Muscle of back (tissue), 11 donors: ENCODE measurements around the gene SLC25A46. TPM values are rescaled to one million over a fixed set of nuclear protein-coding genes. Genes with fewer than 3 reads are reported as not detected.
A peak's percentile ranks its signal among the peaks of the same experiment; 100 is the strongest.
"Not testable (repeated sequence)": the region's sequence is repeated elsewhere in the genome, so short reads cannot be mapped to it uniquely, and the experiment has no call there.

Experiments
- DNase-seq, 3 donors: peaks; one replicate each; pipeline versions ENCODE4 v3.0.0 to v3.0.0-alpha.2; 2013
- polyA plus RNA-seq, 10 donors: library from polyadenylated mRNA; unstranded; fragments of 120-200 nt; gene quantifications; one replicate each; pipeline ENCODE4 v1.2.1, GENCODE V29; 2013; ENCODE audit not compliant: insufficient read length in 10 of 10

Gene SLC25A46
- polyA plus RNA-seq, 10 donors: 31.6 to 50.5 (median 39.0) TPM

DNA sequence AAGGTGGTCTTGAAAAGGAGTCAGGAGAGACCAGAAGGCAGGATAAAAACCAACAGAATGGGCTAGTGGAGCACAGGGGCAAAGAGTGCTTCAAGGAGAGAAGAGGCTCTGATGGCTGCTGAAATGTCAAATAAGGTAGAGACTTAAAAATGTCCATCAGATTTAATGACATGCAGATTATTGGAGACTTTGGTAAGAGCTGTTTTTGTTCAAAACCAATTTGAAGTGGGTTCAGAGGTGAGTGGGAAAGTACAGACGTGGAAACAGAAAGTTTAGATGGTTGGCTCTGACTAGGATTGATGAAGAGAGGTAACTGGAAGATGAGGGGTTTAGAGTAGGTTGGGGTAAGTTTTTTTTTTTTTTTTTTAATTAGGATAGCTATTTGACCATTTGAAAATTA lies 14.1 kb downstream of the SLC25A46 start:
- no peak for DNase-seq

DNA sequence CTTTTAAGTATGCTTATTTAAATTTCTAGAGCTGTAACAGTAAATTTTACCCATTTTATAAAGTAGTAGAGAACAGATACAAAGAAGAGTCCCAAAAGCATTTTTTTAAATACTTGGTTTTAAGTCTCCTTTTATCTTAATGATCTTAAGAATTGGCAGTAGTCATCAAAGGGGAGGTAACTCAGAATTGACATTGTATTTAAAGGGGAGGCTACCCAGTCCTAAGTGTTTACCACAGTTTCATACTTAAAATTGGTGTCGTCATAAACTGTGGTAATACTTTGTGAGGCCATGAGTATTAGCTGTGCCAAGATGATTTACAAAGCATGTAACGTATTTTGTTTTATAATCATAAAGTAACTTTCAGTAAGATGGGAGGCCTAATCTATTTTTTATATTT lies 14.8 kb downstream of the SLC25A46 start:
- no peak for DNase-seq

DNA sequence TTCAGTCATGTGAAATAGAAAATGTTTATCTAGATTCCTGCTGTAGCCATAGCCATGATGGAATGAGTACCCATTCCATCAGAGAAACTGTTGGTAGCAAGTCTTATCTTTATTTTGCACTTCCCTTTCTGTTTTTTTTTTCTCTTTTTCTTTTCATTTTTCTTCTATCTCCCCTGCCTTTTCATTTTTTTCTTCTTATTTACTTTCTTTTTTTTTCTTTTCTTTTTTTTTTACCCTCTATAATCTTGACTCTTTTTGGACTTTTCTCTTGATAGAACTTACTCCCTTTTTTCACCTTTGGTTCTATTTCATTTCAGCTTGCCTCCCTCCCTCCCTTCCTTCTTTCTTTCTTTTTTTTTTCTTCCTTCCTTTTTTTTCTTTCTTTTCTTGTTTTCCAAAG lies 15.4 kb downstream of the SLC25A46 start:
- DNase-seq: no peak

- peak in 2 of 3 donors; percentile 34 to 49 for DNase-seq
Measured at GRCh38 chr5:110757118-110757729, 18.4 kb downstream of the SLC25A46 start.

DNA sequence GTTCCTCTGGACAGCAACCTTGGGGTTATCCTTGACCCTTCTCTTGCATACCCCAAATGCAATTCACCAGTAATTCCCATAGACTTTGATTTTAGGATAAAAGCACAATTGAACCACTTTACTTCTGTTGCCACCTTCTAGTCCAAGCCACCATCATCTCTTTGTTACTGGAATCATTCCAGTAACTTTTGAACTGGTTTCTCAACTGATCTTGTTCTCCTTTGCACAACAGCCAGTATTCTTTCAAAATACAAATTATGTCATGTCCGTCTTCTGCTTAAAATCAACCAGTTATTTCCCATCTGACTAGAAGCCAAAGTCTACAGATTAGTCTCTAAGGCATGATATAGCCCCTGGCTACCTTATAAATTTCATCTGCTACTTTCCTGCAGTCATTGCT lies 21.4 kb downstream of the SLC25A46 start:
- DNase-seq: no peak

- peak; percentile 35 to 67 (median 48) for DNase-seq
Measured at GRCh38 chr5:110768138-110768860, 29.5 kb downstream of the SLC25A46 start.

GRCh38 chr5:110769000-110769681 lies 30.3 kb downstream of the SLC25A46 start:
- DNase-seq: peak; percentile 24 to 60 (median 54)

DNA sequence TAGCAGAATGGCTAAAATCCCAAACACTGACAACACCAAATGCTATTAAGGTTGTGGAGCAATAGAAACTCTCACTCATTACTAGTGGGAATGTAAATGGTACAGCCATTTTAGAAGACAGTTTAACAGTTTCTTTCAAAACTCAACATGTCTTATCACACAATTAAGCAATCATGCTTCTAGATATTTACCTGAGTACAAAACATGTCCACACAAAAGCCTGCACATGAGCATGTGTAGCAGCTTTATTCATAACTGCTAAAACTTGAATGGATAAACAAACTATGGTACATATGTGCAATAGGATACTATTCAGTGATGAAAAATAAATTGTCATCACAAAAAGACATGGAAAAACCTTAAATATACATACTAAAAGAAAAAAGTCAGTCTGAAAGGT lies 31.5 kb downstream of the SLC25A46 start:
- DNase-seq: no peak

- DNase-seq: no peak
Measured at GRCh38 chr5:110784901-110785300, 46.1 kb downstream of the SLC25A46 start.

- no peak for DNase-seq
Measured at GRCh38 chr5:110785356-110785755, 46.5 kb downstream of the SLC25A46 start.

- DNase-seq: not testable (repeated sequence)
Measured at GRCh38 chr5:110788006-110788405, 49.2 kb downstream of the SLC25A46 start.

GRCh38 chr5:110790673-110791072 lies 51.9 kb downstream of the SLC25A46 start:
- DNase-seq: peak in 1 of 3 donors; percentile 12

DNA sequence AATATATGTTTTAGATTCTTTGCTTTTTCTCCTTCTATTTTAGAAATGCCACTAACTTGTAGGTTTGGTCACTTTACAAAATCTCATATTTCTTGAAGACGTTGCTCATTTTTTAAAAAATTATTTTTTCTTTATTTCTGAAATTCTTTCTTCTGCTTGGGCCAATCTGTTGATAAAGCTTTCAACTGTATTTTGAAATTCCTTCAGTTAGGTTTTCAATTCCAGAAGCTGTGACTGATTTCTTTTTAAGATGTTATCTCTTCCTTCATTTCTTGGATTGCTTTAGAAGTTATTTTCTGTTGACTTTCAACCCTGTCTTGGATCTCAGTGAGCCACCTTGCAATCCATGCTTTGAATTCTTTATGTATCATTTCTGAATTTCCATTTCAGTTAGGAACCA lies 64.2 kb downstream of the SLC25A46 start:
- no peak for DNase-seq

GRCh38 chr5:110803467-110804326 lies 64.9 kb downstream of the SLC25A46 start:
- DNase-seq: no peak

DNA sequence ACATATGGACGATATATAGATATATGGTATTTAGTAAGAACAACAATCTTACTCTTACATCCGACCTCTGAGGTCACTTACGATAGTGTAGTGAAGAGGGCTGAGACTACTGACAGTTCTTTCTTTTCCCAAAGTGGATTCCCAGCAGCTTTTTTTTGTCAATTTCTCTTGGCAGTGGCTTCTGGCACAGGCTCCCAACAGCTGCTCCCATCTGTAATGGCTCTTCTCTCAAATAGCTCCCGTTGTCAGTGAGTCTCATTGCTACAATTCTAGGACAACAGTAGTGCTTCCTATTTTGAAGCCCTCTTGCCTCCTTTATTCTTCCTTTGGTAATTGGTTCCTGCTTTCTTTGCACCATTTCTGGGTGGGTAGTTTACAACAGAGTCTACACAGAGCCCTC lies 68.4 kb downstream of the SLC25A46 start:
- DNase-seq: peak; percentile 63 to 84 (median 66)

GRCh38 chr5:110809006-110809405 lies 70.2 kb downstream of the SLC25A46 start:
- no peak for DNase-seq

Other genes with a start within 250 kb of the SLC25A46 start
- 1 to 10 TPM in 5 of 10 donors, under 1 TPM in 5; 0.39 to 1.7 (median 0.88) TPM for gene TMEM232, start 12.3 kb upstream of the SLC25A46 start, polyA plus RNA-seq